HG03442 (cell line): Measurements from ENCODE around the gene DPH6.

ENCODE experiments used
- ATAC-seq: cut with Tn5 transposase; IDR thresholded peaks from one replicate; pipeline ENCODE4 v1.9.1; 2021; ENCODE audit warnings: mild to moderate bottlenecking, moderate library complexity; ENCODE audit not compliant: unreplicated experiment

The DPH6 gene

DNA sequence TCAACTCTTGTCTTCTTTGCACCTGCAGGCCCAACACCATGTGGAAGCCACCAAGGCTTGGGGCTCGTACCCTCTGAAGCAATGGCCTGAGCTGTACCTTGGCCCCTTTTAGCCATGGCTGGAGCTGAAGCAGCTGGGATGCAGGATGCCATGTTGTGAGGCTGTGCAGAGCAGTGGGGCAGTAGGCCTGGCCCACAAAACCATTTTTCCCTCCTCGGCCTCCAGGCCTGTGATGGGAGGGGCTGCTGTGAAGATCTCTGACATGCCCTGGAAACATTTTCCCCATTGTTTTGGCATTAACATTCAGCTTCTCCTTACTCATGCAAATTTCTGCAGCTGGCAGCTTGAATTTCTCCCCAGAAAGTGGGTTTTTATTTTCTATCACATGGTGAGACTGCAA lies 58.5 kb downstream of the DPH6 start:
- no peak for ATAC-seq

GRCh38 chr15:35486296-35486695 lies 59.7 kb downstream of the DPH6 start:
- ATAC-seq: no peak

DNA sequence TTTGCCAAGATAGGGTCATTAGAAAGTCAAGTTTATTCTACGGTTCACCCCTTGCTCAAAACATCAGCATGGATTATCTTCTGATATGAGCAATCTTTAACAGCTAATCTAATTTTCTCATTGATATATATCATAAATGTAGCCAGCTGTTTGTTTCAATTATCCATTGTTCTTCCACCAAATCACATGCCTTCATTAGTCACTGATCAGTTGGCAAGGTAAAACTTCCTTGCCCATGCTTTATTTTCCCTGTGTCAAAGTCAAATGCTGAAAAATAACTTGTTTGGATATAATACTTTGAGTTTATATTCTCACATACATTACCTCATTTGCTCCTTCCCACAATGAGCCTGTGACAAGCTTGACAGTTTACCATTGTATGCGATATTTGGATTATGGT lies 60.6 kb downstream of the DPH6 start:
- no peak for ATAC-seq

DNA sequence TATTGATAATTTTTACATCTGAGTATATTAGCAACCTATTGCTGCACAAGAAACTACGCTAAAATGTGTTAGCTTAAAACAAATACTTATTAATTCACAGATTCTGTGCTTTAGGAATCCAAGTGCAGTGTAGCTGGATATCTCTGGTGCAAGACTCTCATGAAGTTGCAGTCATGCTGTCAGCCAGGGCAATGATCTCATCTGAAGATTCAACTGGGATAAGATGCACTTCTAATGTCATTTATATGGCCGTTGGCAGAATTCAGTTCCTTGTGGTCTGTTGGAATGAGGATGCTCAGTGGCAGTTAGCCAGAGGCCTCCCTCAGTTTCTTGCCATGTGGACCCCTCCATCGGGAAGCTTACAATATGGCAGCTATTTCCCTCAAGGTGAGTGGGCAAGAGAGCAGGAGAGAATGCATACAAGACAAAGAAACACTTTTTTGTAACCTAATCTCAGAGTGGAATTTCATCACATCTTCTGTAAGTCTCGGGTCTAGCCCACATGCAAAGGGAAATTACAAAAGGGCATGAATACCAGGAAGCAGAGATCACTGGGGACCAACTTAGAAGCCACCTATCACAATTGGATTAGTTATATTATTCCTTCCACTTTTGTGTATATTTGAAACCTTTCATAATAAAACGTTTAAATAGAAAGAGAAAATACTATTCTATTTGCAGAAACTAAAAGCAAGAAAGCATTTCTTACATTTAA lies 61.6 kb downstream of the DPH6 start:
- no peak for ATAC-seq

DNA sequence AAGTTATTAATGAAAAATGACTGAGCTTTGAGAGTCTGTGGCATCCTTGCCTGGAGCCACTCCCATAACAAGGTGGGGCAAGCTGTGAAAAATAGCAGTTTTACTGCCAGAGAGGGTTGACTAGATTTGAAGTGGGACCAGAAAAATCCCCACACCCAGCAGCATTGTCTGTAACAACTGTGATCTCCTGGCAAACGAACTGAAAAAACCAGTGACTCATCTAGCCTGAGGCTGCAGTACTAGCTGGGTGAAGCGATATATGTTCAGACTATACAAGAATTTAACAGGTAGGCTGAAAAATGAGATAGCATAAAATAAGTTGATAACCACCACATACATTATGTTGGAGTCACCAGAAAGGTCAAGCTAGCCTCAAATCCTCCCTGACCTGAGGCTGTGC lies 64.0 kb downstream of the DPH6 start:
- ATAC-seq: no peak

DNA sequence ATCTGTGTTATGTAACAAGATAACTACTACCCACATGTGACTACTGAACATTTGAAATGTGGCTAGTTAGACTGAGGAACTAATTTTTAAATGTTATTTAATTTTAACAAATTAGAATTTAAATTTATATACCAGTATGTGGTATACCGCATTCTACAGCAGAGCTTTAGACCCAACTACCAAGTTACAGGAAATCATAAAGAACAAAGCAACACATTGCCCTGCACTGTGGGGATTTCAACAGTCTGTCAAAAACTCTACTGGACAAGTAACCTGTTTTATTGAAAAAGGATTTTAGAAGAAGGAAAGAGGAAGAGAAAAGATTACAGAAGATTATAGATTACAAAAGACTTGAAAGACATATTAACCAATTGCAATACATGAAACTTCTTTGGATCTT lies 64.9 kb downstream of the DPH6 start:
- ATAC-seq: no peak

GRCh38 chr15:35479423-35479822 lies 66.5 kb downstream of the DPH6 start:
- ATAC-seq: no peak

- ATAC-seq: no peak
Observed at GRCh38 chr15:35477312-35478262, 68.4 kb downstream of the DPH6 start.

- ATAC-seq: no peak
Observed at GRCh38 chr15:35471024-35471423, 74.9 kb downstream of the DPH6 start.

DNA sequence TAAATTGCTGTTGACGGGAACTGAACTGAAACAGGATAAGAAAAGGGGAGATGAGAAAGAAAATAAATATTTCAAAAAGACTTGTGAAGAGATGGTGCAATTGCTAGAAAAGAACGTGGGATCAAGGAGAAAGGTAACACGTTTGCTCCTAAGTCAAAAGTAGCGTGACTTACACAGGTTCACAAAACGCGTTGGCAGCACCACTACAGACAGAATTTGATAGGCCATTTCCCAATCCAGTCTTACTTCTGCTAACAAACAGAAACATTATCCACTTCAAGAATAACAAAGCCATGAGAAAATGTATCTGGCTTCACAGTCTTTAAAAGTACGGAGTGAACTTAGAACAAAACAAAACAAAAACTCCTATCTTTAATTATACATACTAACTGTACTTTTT lies 75.5 kb downstream of the DPH6 start:
- ATAC-seq: no peak

- no peak for ATAC-seq
Observed at GRCh38 chr15:35466476-35466875, 79.5 kb downstream of the DPH6 start.

DNA sequence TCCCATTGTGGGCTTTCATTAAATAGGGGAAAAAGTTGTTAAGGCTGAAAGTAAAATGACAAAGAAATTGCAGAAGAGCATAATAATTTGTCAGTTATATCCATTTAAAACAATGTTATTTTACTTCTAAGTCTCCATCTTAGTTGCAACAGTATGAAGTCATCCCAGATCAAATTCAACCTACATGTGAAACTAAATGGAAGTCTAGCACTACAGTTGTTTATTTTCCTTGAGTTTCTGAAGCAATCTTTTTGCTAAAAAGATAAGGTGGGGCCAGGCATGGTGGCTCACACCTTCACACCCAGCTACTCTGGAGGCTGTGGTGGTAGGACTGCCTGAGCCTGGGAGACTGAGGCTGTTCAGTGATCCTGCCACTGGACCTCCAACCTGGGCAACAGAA lies 80.2 kb downstream of the DPH6 start:
- no peak for ATAC-seq

GRCh38 chr15:35460616-35461015 lies 85.3 kb downstream of the DPH6 start:
- no peak for ATAC-seq

- no peak for ATAC-seq
Observed at GRCh38 chr15:35458176-35458856, 87.6 kb downstream of the DPH6 start.

- no peak for ATAC-seq
Observed at GRCh38 chr15:35455201-35455600, 90.8 kb downstream of the DPH6 start.

- no peak for ATAC-seq
Observed at GRCh38 chr15:35450492-35450891, 95.5 kb downstream of the DPH6 start.

- no peak for ATAC-seq
Observed at GRCh38 chr15:35448294-35448693, 97.7 kb downstream of the DPH6 start.

DNA sequence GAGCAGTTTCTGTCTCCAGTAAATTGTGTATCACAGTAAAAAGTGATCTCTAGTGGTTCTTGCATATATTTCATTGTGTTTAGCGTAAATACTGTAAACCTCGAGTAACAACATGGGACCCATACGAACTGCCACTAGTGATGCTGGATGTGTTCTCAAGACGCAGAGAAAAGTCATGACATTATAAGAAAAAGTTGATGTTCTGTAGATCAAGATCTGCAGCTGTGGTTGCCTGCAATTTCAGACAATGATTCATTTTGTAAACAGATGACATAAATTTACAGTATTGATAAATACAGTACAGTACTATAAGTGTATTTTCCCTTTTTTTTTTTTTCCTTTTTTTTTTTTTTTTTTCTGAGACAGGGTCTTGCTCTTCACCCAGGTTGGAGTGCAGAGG lies 100.1 kb downstream of the DPH6 start:
- ATAC-seq: no peak

GRCh38 chr15:35444557-35445204 lies 101.3 kb downstream of the DPH6 start:
- no peak for ATAC-seq

DNA sequence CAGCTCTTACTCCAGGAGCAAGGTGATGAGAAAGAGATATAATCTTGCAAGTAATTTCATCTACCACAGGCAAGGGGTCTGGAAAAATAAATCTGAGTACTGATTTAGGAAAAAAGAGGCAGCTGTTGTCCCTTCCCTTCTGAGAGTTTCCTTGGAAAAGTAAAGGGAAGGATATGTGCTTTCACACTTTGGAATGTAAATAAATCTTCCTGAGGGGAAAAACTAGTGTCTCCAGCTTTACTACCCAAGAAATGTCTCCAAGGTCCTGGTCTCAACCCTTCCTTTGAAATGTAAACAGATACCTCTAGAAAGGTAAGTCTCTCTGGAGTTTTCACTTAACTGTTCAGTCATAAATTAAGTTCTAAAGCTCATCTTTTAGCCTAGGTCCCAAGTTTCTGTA lies 102.6 kb downstream of the DPH6 start:
- ATAC-seq: no peak

DNA sequence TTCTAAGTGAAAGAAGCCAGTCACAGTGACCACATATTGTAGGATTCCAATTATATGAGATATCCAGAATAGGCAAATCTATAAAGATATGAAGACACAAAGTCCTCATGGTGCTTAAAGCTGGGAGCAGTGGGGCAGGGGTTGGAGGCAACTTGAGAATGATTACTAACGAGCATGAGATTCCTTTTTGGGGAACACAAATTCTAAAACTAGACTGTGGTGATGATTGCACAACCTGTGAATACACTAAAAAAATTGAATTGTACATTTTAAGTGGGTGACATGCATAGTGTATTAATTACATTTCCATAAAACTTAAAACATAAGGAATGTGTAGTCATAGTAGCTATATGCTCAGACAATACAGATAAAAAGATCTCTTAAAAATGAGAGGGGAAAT lies 103.2 kb downstream of the DPH6 start:
- no peak for ATAC-seq
